GM18498 (cell line): ENCODE results near the gene SULT2B1.
"Not testable (repeated sequence)": the region's sequence is repeated elsewhere in the genome, so short reads cannot be mapped to it uniquely, and the experiment has no call there.

Source experiments
- ATAC-seq: cut with Tn5 transposase; IDR thresholded peaks from one replicate; pipeline ENCODE4 v1.9.1; 2021; ENCODE audit warnings: mild to moderate bottlenecking, moderate library complexity; ENCODE audit not compliant: unreplicated experiment

SULT2B1 gene

GRCh38 chr19:48618278-48618915, 66.4 kb downstream of the SULT2B1 start:
- no peak for ATAC-seq

GRCh38 chr19:48618916-48619691, 67.1 kb downstream of the SULT2B1 start, which contains the start of the genes RPL18 and SPHK2:
Gene RPL18 (minus strand): TSS chr19:48619178. CDS start chr19:48619143, 35 bp downstream.
Gene SPHK2 (plus strand): TSS chr19:48619506. CDS start chr19:48620515, 1,009 bp downstream.
- ATAC-seq = peak; percentile 82

GRCh38 chr19:48619692-48620585, 68.0 kb downstream of the SULT2B1 start:
- no peak for ATAC-seq

- ATAC-seq = no peak
These were observed 71.6 kb downstream of the SULT2B1 start for GRCh38 chr19:48623556-48624066.

GRCh38 chr19:48624067-48624594, 72.2 kb downstream of the SULT2B1 start:
- peak; percentile 59 for ATAC-seq

GRCh38 chr19:48624791-48625723, 73.1 kb downstream of the SULT2B1 start:
- ATAC-seq = no peak

GRCh38 chr19:48625891-48626327, 73.9 kb downstream of the SULT2B1 start:
- ATAC-seq = no peak

- ATAC-seq = no peak
These were observed 75.4 kb downstream of the SULT2B1 start for GRCh38 chr19:48627201-48627864.

- no peak for ATAC-seq
These were observed 75.9 kb downstream of the SULT2B1 start for GRCh38 chr19:48627865-48628314.

- ATAC-seq = no peak
These were observed 76.7 kb downstream of the SULT2B1 start for GRCh38 chr19:48628486-48629296.

- no peak for ATAC-seq
These were observed 77.3 kb downstream of the SULT2B1 start for GRCh38 chr19:48629297-48629598.

- no peak for ATAC-seq
These were observed 77.8 kb downstream of the SULT2B1 start for GRCh38 chr19:48629599-48630295.

GRCh38 chr19:48630296-48631063, 78.5 kb downstream of the SULT2B1 start:
- no peak for ATAC-seq

GRCh38 chr19:48631225-48631624, 79.3 kb downstream of the SULT2B1 start:
- no peak for ATAC-seq

GRCh38 chr19:48632286-48632685, 80.3 kb downstream of the SULT2B1 start:
- ATAC-seq = not testable (repeated sequence)

- ATAC-seq = no peak
These were observed 80.7 kb downstream of the SULT2B1 start for GRCh38 chr19:48632692-48633147.
